Bronchial epithelial cell (primary cell): Measurements from ENCODE around the gene VPREB1. TPM values are rescaled to one million over a fixed set of nuclear protein-coding genes. Genes with fewer than 3 reads are reported as not detected.
"Not testable (repeated sequence)": the region's sequence is repeated elsewhere in the genome, so short reads cannot be mapped to it uniquely, and the experiment has no call there.

Experiments
- DNase-seq: peaks from one replicate; pipeline ENCODE4 v3.0.0-alpha.2; 2010; ENCODE audit warnings: low read depth
- FAIRE-seq: peaks from 2 replicates; lab custom pipeline; 2011; peaks lifted over from hg19 to GRCh38; lab: Jason Lieb, UNC
- H3K27me3 ChIP-seq: 2 replicates; pipeline ENCODE4 v1.5.1; 2011; ENCODE audit warnings: low read length; ENCODE audit not compliant: control insufficient read depth, insufficient read depth
- H3K36me3 ChIP-seq: 2 replicates; pipeline ENCODE4 v1.5.1; 2011; ENCODE audit warnings: low read length; ENCODE audit not compliant: control insufficient read depth, insufficient read depth
- H3K4me3 ChIP-seq: 2 replicates; pipeline ENCODE4 v1.5.1; 2011; ENCODE audit warnings: mild to moderate bottlenecking, low read depth, low read length, control low read depth
- total RNA-seq: library from RNA; depleted of rRNA; stranded (reverse); fragments of >200 nt; gene quantifications from 2 replicates; pipeline ENCODE4 v1.2.1, GENCODE V29; 2014

Gene VPREB1
- total RNA-seq, 1 donor from 2014 or later, result not detected

DNA sequence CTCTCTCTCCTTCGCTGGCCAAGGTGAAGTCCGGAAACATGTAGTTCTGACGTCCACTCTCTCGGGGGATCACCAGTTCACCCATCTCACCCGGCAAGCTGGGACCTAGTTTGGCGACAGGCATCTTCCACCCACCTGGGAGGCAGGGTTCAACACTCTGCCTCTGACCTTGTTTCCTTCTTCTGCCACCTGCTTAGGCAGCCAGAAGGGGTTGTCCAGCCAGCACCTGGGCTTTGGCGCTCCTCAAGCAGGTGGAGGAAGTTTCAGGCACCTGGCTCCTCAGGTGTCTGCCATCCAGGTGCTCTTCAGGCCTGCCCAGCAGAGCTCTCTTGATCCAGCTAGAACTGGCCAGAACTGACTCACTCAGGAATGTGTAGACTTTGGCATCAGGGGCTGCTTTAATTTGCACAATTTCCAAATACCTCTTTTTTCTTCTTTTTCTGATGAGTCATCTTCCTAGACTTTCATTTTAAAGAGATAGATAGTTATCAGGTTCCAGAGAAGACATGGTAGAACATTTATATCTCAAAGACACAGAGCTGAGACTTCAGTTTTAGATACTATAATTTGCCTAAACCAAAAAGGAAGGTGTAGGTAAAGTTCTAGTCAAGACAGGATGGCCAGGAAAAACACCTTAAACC, 25.6 kb downstream of the VPREB1 start:
- FAIRE-seq, H3K36me3 ChIP-seq, DNase-seq: not testable (repeated sequence)

DNA sequence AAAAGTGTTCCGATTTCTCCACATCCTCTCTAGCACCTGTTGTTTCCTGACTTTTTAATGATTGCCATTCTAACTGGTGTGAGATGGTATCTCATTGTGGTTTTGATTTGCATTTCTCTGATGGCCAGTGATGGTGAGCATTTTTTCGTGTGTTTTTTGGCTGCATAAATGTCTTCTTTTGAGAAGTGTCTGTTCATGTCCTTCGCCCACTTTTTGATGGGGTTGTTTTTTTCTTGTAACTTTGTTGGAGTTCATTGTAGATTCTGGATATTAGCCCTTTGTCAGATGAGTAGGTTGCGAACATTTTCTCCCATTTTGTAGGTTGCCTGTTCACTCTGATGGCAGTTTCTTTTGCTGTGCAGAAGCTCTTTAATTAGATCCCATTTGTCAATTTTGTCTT, 32.8 kb downstream of the VPREB1 start:
- not testable (repeated sequence) for H3K27me3 ChIP-seq, FAIRE-seq, H3K4me3 ChIP-seq, DNase-seq, H3K36me3 ChIP-seq

More for the DNA sequence above, 25.6 kb downstream of the VPREB1 start:
- not testable (repeated sequence) for H3K4me3 ChIP-seq, H3K27me3 ChIP-seq

DNA sequence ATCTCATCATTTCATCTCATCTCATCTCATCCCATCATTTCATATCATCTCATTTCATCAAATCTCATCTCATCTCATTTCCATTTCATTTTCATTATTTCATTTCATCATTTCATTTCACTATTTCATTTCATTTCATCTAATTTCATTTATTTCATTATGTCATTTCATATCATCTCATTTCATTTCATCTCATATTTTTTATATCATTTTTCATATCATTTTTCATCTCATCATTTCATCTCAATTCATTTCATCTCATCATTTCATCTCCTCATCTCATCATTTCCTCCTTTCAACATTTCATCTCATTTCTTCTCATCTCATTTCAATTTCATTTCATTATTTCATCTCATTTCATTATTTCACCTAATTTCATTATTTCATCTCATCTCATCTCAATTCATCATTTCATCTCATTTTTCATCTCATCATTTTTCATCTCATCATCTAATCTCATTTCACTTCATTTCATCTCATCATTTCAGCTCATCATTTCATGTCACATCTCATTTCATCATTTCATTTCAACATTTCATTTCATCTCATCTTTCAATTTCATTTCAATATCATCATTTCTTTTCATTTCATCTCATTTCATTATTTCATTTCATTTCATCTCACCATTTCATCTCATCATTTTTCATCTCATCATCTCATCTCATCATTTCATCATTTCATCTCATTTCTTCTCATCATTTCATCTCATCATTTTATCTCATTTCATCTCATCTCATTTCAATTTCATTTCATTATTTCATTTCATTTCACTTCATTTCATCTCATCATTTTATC, 40.6 kb downstream of the VPREB1 start:
- DNase-seq, FAIRE-seq, H3K36me3 ChIP-seq, H3K4me3 ChIP-seq, H3K27me3 ChIP-seq: not testable (repeated sequence)

DNA sequence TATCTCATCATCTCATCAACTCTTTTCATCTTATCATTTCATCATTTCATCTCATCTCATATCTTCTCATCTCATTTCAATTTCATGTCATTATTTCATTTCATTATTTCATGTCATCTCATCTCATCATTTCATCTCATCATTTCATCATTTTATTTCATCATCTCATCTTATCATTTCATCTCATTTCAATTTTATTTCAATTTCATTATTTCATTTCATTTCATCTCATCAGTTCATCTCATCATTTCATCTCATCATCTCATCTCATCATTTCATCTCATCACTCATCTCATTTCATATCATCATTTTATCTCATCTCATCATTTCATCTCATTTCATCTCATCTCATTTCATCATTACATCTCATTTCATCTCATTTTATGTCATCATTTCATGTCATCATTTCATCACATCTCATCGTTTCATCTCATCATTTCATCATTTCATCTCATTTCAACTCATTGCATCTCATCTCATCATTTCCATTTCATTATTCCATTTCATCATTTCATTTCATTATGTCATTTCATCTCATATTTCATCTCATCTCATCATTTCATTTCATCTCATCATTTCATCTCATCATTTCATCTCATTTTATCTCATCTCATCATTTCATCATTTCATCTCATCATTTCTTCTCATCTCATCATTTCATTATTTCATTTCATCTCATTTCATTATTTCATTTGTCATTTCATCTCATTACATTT, 42.0 kb downstream of the VPREB1 start:
- not testable (repeated sequence) for H3K36me3 ChIP-seq, DNase-seq, H3K27me3 ChIP-seq, H3K4me3 ChIP-seq, FAIRE-seq

DNA sequence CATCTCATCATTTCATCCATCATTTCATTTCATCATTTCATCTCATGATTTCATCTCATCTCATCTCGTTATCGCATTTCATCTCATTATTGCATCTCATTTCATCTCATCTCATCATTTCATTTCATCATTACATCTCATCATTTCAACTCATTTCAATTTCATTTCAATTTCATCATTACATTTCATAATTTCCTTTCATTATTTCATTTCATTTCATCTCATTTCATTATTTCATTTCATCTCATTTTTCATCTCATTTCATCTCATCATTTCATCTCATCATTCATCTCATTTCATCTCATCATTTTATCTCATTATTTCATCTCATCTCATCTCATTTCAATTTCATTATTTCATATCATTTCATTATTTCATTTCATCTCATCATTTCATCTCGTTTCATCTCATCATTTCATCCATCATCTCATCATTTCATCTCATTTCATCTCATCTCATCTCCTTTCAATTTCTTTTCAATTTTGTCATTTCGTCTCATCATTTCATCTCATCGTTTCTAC, 42.6 kb downstream of the VPREB1 start:
- H3K36me3 ChIP-seq, H3K4me3 ChIP-seq, H3K27me3 ChIP-seq, FAIRE-seq, DNase-seq: not testable (repeated sequence)

DNA sequence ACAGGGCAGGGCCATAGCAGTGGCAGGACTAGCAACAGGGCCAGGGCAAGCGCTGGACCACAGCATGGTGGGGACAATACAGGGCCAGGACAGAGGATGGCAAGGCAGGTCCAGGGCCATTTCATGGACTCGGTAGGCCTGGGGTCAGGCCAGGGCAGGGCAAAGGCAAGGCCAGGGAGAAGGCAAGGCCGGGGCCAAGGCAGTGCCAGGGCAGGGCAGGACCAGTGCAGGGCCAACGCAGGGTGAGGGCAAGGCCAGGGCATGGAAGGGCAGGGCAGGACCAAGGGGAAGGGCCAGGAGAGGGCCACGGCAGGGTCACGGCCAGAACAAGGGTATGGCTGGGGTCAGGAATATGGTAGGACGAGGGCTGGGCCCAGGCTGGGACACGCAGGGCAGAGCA, 45.1 kb downstream of the VPREB1 start:
- not testable (repeated sequence) for FAIRE-seq, H3K27me3 ChIP-seq, DNase-seq, H3K4me3 ChIP-seq, H3K36me3 ChIP-seq

DNA sequence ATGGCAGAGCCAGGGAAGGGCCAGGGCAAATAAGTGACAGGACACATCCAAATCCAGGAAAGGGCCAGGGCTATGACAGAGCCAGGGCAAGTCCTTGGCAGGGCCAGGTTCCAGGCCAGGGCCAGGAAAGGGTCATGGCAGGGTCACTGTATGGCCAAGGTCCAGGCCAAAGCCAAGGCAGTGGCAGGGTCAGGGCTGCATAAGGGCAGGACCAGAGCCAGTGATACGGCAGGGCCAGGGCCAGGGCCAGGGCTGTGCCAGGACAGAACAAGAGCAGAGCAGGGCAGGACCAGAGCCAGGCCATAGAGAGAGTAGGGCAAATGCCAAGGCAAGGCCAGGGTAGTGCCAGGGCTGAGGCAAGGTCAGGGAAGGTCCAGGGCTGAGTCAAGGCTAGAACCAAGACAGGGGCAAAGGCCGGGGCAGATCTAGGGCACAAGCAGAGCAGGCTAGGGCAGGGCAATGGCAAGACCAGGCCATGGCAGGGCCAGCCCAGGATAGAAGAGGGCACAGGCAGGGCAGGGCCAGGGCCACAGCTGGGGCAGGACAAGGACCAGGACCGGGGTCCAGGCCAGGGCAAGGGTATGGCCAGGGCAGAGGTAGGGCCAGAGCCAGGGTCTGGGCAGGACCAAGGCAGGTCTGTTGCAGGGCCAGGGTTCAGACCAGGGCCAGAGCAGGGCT, 46.7 kb downstream of the VPREB1 start:
- H3K4me3 ChIP-seq, FAIRE-seq, DNase-seq, H3K27me3 ChIP-seq, H3K36me3 ChIP-seq: not testable (repeated sequence)

DNA sequence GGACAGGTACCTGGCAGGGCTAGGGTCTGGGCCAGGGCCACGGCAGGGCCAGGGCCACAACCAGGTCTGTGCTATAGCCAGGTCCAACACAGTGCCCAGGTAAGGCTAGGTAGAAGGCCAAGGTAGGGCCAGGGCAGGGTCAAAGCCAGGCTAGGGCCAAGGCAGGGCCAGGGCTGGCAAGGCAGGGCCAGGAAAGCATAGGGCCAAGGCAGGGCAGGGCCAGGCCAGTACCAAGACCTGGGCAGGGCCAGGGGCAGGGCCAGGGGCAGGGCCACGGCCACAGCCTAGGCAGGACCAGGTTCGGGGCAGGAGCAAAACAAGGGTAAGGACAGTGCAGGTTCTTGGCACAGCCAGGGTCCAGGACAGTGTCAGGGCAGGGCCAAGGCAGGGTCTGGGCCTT, 48.1 kb downstream of the VPREB1 start:
- H3K4me3 ChIP-seq, H3K27me3 ChIP-seq, FAIRE-seq, DNase-seq, H3K36me3 ChIP-seq: not testable (repeated sequence)

DNA sequence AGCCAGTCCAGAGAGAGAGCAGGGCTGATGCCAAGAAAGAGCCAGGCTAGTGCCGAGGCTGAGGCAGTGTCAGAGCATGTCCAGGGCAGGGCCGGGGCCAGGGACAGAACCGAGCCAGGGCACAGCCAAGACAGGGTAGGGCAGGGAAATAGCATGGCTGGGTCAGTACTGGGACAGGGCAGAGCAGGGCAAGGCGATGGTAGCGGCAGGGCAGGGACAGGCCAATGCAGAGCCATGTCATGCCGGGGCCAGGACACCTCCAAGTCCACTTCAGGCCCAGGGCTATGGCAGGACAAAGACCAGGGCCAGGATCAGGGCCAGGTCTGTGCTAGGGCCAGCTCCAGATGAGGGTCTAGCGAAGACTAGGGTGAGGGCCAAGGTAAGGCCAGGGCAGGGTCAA, 48.9 kb downstream of the VPREB1 start:
- H3K27me3 ChIP-seq, H3K4me3 ChIP-seq, FAIRE-seq, DNase-seq, H3K36me3 ChIP-seq: not testable (repeated sequence)

DNA sequence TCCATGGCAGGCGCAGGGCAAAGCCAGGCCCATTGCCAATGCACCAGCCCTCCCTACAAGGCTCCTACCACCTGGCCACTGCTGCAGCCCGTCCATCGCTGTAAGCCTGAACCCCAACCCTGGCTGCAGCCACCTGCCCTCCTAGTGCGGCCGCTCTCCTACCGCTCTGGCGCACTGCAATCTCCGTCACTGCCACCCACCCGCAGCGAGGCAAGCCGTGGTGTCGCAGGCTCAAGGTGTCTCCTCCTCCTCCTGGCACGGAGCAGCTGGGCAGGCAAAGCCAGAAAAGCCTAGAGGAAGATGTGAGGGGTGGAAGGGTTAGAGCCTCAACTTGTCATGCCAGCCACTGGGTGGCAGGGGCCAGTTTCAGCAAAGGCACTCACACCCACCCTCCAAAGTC, 50.1 kb downstream of the VPREB1 start:
- H3K4me3 ChIP-seq, H3K36me3 ChIP-seq, FAIRE-seq, H3K27me3 ChIP-seq, DNase-seq: not testable (repeated sequence)
